Measurements from ENCODE around the gene KCNAB1. TPM values are rescaled to one million over a fixed set of nuclear protein-coding genes. Genes with fewer than 3 reads are reported as not detected.

The KCNAB1 gene
- total and polyA plus RNA-seq, 4 donors, result 0.76 to 2.8 (median 1.0) TPM

GRCh38 chr3:156491192-156491591 is 370.8 kb downstream of the KCNAB1 start:
- 69% methylated on average over 3 of the region's 3 CpGs for WGBS
- H3K27me3 ChIP-seq (ENCODE audit: control insufficient read depth in 4 of 4, insufficient read depth in 4 of 4, low read length in 3 of 4), result no peaks in the 10 kb centered on the region
- TF ChIP-seq REST (IDR thresholded peaks at IDR 0.05) (no peak), EGR1 (IDR thresholded peaks at IDR 0.05; ENCODE audit: low read depth in 2 of 2) (no peak), NR2F2 (IDR thresholded peaks at IDR 0.05) (no peak), JUND (IDR thresholded peaks at IDR 0.05) (no peak), HNF4A (conservative IDR thresholded peaks at IDR 0.05) (no peak), FOXA2 (IDR thresholded peaks at IDR 0.05) (no peak), ZBTB33 (IDR thresholded peaks at IDR 0.05) (no peak)
- TF ChIP-seq, protein P1, sequence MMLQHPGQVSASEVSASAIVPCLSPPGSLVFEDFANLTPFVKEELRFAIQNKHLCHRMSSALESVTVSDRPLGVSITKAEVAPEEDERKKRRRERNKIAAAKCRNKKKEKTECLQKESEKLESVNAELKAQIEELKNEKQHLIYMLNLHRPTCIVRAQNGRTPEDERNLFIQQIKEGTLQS (IDR thresholded peaks at IDR 0.05), result no peak
- H3K9ac ChIP-seq (ENCODE audit: low read depth in 1 of 2, low read length in 2 of 2), result no peak overlapping the region
- H3K9me3 ChIP-seq (ENCODE audit: control insufficient read depth in 4 of 4, low read length in 3 of 4), result no peaks in the 10 kb centered on the region
- no peaks in the 10 kb centered on the region for H3K4me1 ChIP-seq (ENCODE audit: control insufficient read depth in 4 of 4, insufficient read depth in 4 of 4, low read length in 3 of 4)
- no peak overlapping the region for H3K4me3 ChIP-seq (ENCODE audit: low read depth in 1 of 3, low read length in 3 of 3)
- H3K36me3 ChIP-seq (ENCODE audit: control insufficient read depth in 4 of 4, insufficient read depth in 3 of 4, low read depth in 1 of 4, low read length in 3 of 4), result no peaks in the 10 kb centered on the region
- no peak overlapping the region for H3K27ac ChIP-seq (ENCODE audit: low read depth in 1 of 2, low read length in 2 of 2)
- no peak for DNase-seq (ENCODE audit: low spot score)

DNA sequence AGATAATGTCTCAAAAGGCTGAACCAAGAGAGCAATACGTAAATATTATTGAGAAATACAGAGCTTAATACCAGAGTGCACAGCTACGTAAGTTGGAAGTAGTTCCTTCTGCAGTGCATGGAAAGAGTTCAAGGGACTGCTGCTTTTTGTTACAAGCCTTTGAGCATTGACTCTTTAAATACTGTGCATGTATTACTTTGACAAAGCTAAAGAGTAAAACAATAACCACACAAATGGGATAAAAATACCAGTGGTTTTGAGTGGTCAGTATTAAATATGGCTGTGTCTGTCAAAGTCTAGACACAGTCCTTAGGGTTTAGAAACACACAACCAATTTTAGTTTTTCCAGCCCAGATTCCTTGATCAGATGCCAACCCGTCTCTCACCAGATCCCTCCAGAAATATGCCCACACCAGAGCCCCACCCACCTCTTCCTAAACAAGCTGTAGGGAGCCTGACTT is 372.5 kb downstream of the KCNAB1 start:
- Histone ChIP-seq H3K4me3 (ENCODE audit: low read depth in 1 of 3, low read length in 3 of 3) (no peak overlapping the region), H3K27me3 (ENCODE audit: control insufficient read depth in 4 of 4, insufficient read depth in 4 of 4, low read length in 3 of 4) (no peaks in the 10 kb centered on the region), H3K4me1 (ENCODE audit: control insufficient read depth in 4 of 4, insufficient read depth in 4 of 4, low read length in 3 of 4) (no peaks in the 10 kb centered on the region), H3K9ac (ENCODE audit: low read depth in 1 of 2, low read length in 2 of 2) (no peak overlapping the region), H3K36me3 (ENCODE audit: control insufficient read depth in 4 of 4, insufficient read depth in 3 of 4, low read depth in 1 of 4, low read length in 3 of 4) (no peaks in the 10 kb centered on the region), H3K9me3 (ENCODE audit: control insufficient read depth in 4 of 4, low read length in 3 of 4) (no peaks in the 10 kb centered on the region), H3K27ac (ENCODE audit: low read depth in 1 of 2, low read length in 2 of 2) (no peak overlapping the region)
- no peak for DNase-seq (ENCODE audit: low spot score)
- TF ChIP-seq NR2F2 (IDR thresholded peaks at IDR 0.05) (no peak), FOXA2 (IDR thresholded peaks at IDR 0.05) (no peak), JUND (IDR thresholded peaks at IDR 0.05) (no peak), FOXA1 (IDR thresholded peaks at IDR 0.05) (no peak), CTCF (IDR thresholded peaks at IDR 0.05; ENCODE audit: low read depth, low read length, missing input control) (no peak), HNF4A (conservative IDR thresholded peaks at IDR 0.05) (no peak), ZBTB33 (IDR thresholded peaks at IDR 0.05) (no peak), EGR1 (IDR thresholded peaks at IDR 0.05; ENCODE audit: low read depth in 2 of 2) (no peak), SP1 (IDR thresholded peaks at IDR 0.05) (no peak), GABPA (IDR thresholded peaks at IDR 0.05 in 1 of 2, conservative IDR thresholded peaks at IDR 0.05 in 1 of 2) (no peak), RXRA (IDR thresholded peaks at IDR 0.05) (no peak), RAD21 (IDR thresholded peaks at IDR 0.05) (no peak)
- TF ChIP-seq, protein P2, sequence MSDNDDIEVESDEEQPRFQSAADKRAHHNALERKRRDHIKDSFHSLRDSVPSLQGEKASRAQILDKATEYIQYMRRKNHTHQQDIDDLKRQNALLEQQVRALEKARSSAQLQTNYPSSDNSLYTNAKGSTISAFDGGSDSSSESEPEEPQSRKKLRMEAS (IDR thresholded peaks at IDR 0.05), result no peak
- WGBS, result 77% methylated on average over 3 of the region's 3 CpGs

Measured in liver (tissue), 9 donors.